GM18511 (cell line): ENCODE measurements around the gene MAP3K7CL.

Source experiments
- ATAC-seq: cut with Tn5 transposase; IDR thresholded peaks from one replicate; pipeline ENCODE4 v1.9.1; 2021; ENCODE audit warnings: mild to moderate bottlenecking, moderate library complexity; ENCODE audit not compliant: unreplicated experiment

The MAP3K7CL gene

DNA sequence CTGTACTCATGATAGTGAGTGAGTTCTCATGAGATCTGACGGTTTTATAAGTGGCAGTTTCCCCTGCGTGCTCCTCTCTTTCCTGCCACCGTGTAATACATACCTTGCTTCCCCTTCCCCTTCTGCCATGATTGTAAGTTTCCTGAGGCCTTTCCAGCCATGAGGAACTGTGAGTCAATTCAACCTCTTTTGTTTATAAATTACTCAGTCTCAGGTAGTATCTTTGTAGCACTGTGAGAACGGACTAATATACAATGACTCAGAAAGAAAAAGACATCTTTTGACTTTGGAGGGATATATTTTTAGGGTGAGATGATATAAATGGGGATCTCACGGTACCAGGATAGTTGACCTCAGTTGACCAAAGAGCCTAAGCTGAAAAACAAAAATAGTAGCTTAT, 93.6 kb downstream of the MAP3K7CL start:
- no peak for ATAC-seq
